Hepatocyte (in vitro differentiated cells): ENCODE measurements around the gene SVOP. TPM values are rescaled to one million over a fixed set of nuclear protein-coding genes. Genes with fewer than 3 reads are reported as not detected.
A peak's percentile ranks its signal among the peaks of the same experiment; 100 is the strongest.

Source experiments
- DNase-seq: peaks from one replicate; pipeline ENCODE4 v3.0.0-alpha.2; 2016; ENCODE audit warnings: low spot score
- H2AFZ ChIP-seq: fragments of 200-600 bp; sonication (generic); 2 replicates; pipeline ENCODE4 v1.6.0; 2016; ENCODE audit warnings: antibody characterized with exemption, mild to moderate bottlenecking
- H3K27ac ChIP-seq: fragments of 200-600 bp; sonication (generic); 2 replicates; pipeline ENCODE4 v1.5.1; 2016; ENCODE audit warnings: mild to moderate bottlenecking
- H3K27me3 ChIP-seq: fragments of 200-600 bp; sonication (generic); 2 replicates; pipeline ENCODE4 v1.6.1; 2016
- H3K36me3 ChIP-seq: fragments of 200-600 bp; sonication (generic); replicated peaks from 2 replicates; pipeline ENCODE4 v1.5.1; 2016; ENCODE audit warnings: low read depth; ENCODE audit not compliant: insufficient read depth
- H3K4me1 ChIP-seq: fragments of 200-600 bp; sonication (generic); 2 replicates; pipeline ENCODE4 v1.5.1; 2016; ENCODE audit warnings: mild to moderate bottlenecking, moderate library complexity; ENCODE audit not compliant: insufficient read depth
- H3K4me2 ChIP-seq: fragments of 200-600 bp; sonication (generic); 2 replicates; pipeline ENCODE4 v1.6.0; 2016
- H3K4me3 ChIP-seq: fragments of 200-600 bp; sonication (generic); 2 replicates; pipeline ENCODE4 v1.5.1; 2016; ENCODE audit warnings: mild to moderate bottlenecking
- H3K79me2 ChIP-seq: fragments of 200-600 bp; sonication (generic); 2 replicates; pipeline ENCODE4 v1.6.0; 2017; ENCODE audit warnings: mild to moderate bottlenecking
- H3K9me2 ChIP-seq: fragments of 200-600 bp; sonication (generic); replicated peaks from 2 replicates; pipeline ENCODE4 v1.6.0; 2017; ENCODE audit warnings: mild to moderate bottlenecking; ENCODE audit not compliant: insufficient read depth
- H3K9me3 ChIP-seq: fragments of 200-600 bp; sonication (generic); 2 replicates; pipeline ENCODE4 v1.5.1; 2016; ENCODE audit warnings: low read depth, mild to moderate bottlenecking
- H4K20me1 ChIP-seq: fragments of 200-600 bp; sonication (generic); 2 replicates; pipeline ENCODE4 v1.6.0; 2016; ENCODE audit warnings: mild to moderate bottlenecking; ENCODE audit not compliant: insufficient read depth, poor library complexity, severe bottlenecking
- CTCF ChIP-seq: fragments of 200-600 bp; sonication (generic); IDR thresholded peaks from 2 replicates; pipeline ENCODE4 v1.5.1; 2016; ENCODE audit warnings: antibody characterized with exemption, mild to moderate bottlenecking; ENCODE audit not compliant: poor library complexity
- EZH2 ChIP-seq: fragments of 200-600 bp; sonication (generic); IDR thresholded peaks from 2 replicates; pipeline ENCODE4 v1.6.1; 2016; ENCODE audit warnings: antibody characterized with exemption, mild to moderate bottlenecking, borderline replicate concordance
- EZH2phosphoT487 ChIP-seq: fragments of 200-600 bp; sonication (generic); IDR thresholded peaks from one replicate; pipeline ENCODE4 v1.6.1; 2018; ENCODE audit warnings: antibody characterized with exemption, mild to moderate bottlenecking, low read depth, moderate library complexity; ENCODE audit not compliant: unreplicated experiment, severe bottlenecking
- WGBS: methylation state at CpG from one replicate; pipeline ENCODE4 v1.1.6; 2016; ENCODE audit warnings: low lambda C conversion rate; ENCODE audit errors: missing lambda C conversion rate; 5-methylcytosine and 5-hydroxymethylcytosine counted together
- polyA plus RNA-seq: library from polyadenylated mRNA; unstranded; fragments of >200 nt; fragmentation: Nextera tagmentation; extraction: Ambion mirVana; gene quantifications from 2 replicates; pipeline ENCODE4 v1.2.1, GENCODE V29; 2016
- total RNA-seq: library from RNA; depleted of rRNA; stranded (reverse); fragments of >200 nt; gene quantifications from 2 replicates; pipeline ENCODE4 v1.2.3, GENCODE V29; 2014

The SVOP gene
- total RNA-seq = 0.27 TPM in 1 of 2 replicates, not detected in the other
- 0.45 TPM in 1 of 2 replicates, not detected in the other for polyA plus RNA-seq

GRCh38 chr12:109020796-109021380, at the start of gene SVOP:
Gene SVOP, minus strand, starts transcription at chr12:109021068. Its CDS starts 200 bp downstream, at chr12:109020868.
- no peak for TF ChIP-seq CTCF
- TF ChIP-seq EZH2 = no peak
- TF ChIP-seq EZH2phosphoT487 = no peak
- no peaks in the 10 kb centered on the region for H4K20me1 ChIP-seq
- H3K27ac ChIP-seq = no peak within 1 kb of the TSS
- H3K79me2 ChIP-seq = no peaks in the 10 kb centered on the region
- peak within 1 kb of the TSS; percentile 72 for H3K4me2 ChIP-seq
- H3K4me1 ChIP-seq = no peaks in the 10 kb centered on the region
- WGBS = 7% methylated on average over 27 of the region's 30 CpGs
- peak; percentile 93 for DNase-seq
- H3K36me3 ChIP-seq = no peaks in the 10 kb centered on the region
- H2AFZ ChIP-seq = no peak within 1 kb of the TSS
- no peaks in the 10 kb centered on the region for H3K9me3 ChIP-seq
- no peaks in the 10 kb centered on the region for H3K9me2 ChIP-seq
- H3K4me3 ChIP-seq = no peak within 1 kb of the TSS
- no peaks in the 10 kb centered on the region for H3K27me3 ChIP-seq

GRCh38 chr12:109069307-109070271, 48.7 kb upstream of the SVOP start:
- DNase-seq = peak; percentile 70
- H3K79me2 ChIP-seq = no peaks in the 10 kb centered on the region
- H3K4me1 ChIP-seq = peaks cover 18% of the 10 kb centered on the region
- no peaks in the 10 kb centered on the region for H3K9me2 ChIP-seq
- TF ChIP-seq CTCF (no peak), EZH2phosphoT487 (no peak), EZH2 (no peak)
- no peaks in the 10 kb centered on the region for H4K20me1 ChIP-seq
- 42% methylated on average over 17 of the region's 17 CpGs for WGBS
- H3K4me2 ChIP-seq = peak overlapping the region; percentile 67
- no peak overlapping the region for H3K4me3 ChIP-seq
- no peaks in the 10 kb centered on the region for H3K36me3 ChIP-seq
- H3K27ac ChIP-seq = peak overlapping the region; percentile 94
- no peaks in the 10 kb centered on the region for H3K27me3 ChIP-seq
- H2AFZ ChIP-seq = no peak overlapping the region
- no peaks in the 10 kb centered on the region for H3K9me3 ChIP-seq

GRCh38 chr12:109065853-109066193, 45.0 kb upstream of the SVOP start:
- Histone ChIP-seq H3K4me3 (no peak overlapping the region), H3K27ac (peak overlapping the region; percentile 78), H3K79me2 (no peaks in the 10 kb centered on the region), H3K4me2 (peak overlapping the region; percentile 31), H3K27me3 (no peaks in the 10 kb centered on the region), H3K36me3 (no peaks in the 10 kb centered on the region), H2AFZ (no peak overlapping the region), H3K9me3 (no peaks in the 10 kb centered on the region), H3K4me1 (peaks cover 17% of the 10 kb centered on the region), H3K9me2 (no peaks in the 10 kb centered on the region), H4K20me1 (no peaks in the 10 kb centered on the region)
- TF ChIP-seq CTCF = no peak
- no peak for TF ChIP-seq EZH2
- TF ChIP-seq EZH2phosphoT487 = no peak
- no peak for DNase-seq
- 87% methylated on average over 1 of the region's 1 CpG for WGBS
